DOHH2 (cell line): ENCODE measurements around the gene GJA5.
A peak's percentile ranks its signal among the peaks of the same experiment; 100 is the strongest.

ENCODE experiments used
- H3F3A ChIP-seq: fragments of 200-600 bp; sonication (generic), shearing (Covaris generic); 2 replicates; pipeline ENCODE4 v1.6.0; 2016; ENCODE audit warnings: antibody characterized with exemption, mild to moderate bottlenecking; ENCODE audit not compliant: control insufficient read depth, insufficient read depth
- H3K27ac ChIP-seq: fragments of 200-600 bp; sonication (generic); 2 replicates; pipeline ENCODE4 v1.5.1; 2014; ENCODE audit warnings: low read depth, mild to moderate bottlenecking, low read length, moderate library complexity
- H3K27me3 ChIP-seq: fragments of 200-600 bp; sonication (generic); 2 replicates; pipeline ENCODE4 v1.6.1; 2014; ENCODE audit warnings: mild to moderate bottlenecking, low read length, mixed read lengths; ENCODE audit not compliant: control insufficient read depth
- H3K36me3 ChIP-seq: fragments of 200-600 bp; sonication (generic); 2 replicates; pipeline ENCODE4 v1.6.1; 2014; ENCODE audit warnings: mild to moderate bottlenecking, low read length, moderate library complexity, mixed read lengths; ENCODE audit not compliant: control insufficient read depth
- H3K4me1 ChIP-seq: fragments of 200-600 bp; sonication (generic); 2 replicates; pipeline ENCODE4 v1.6.1; 2014; ENCODE audit warnings: mild to moderate bottlenecking, low read length, mixed read lengths; ENCODE audit not compliant: control insufficient read depth
- H3K4me2 ChIP-seq: fragments of 200-600 bp; sonication (generic); 2 replicates; pipeline ENCODE4 v1.6.0; 2014; ENCODE audit warnings: mild to moderate bottlenecking, low read length, moderate library complexity
- H3K4me3 ChIP-seq: fragments of 200-600 bp; sonication (generic); 2 replicates; pipeline ENCODE4 v1.5.1; 2014; ENCODE audit warnings: mild to moderate bottlenecking, low read length, mixed read lengths
- H3K79me2 ChIP-seq: fragments of 200-600 bp; sonication (generic); 2 replicates; pipeline ENCODE4 v1.6.1; 2014; ENCODE audit warnings: mild to moderate bottlenecking, low read length, mixed read lengths; ENCODE audit not compliant: control insufficient read depth
- H3K9me2 ChIP-seq: fragments of 200-600 bp; sonication (generic); replicated peaks from 2 replicates; pipeline ENCODE4 v1.6.1; 2014; ENCODE audit warnings: mild to moderate bottlenecking, low read length, mixed read lengths; ENCODE audit not compliant: control insufficient read depth
- H3K9me3 ChIP-seq: fragments of 200-600 bp; sonication (generic); 2 replicates; pipeline ENCODE4 v1.6.1; 2014; ENCODE audit warnings: antibody characterized with exemption, low read length, mixed read lengths; ENCODE audit not compliant: control insufficient read depth, insufficient read depth
- H4K20me1 ChIP-seq: fragments of 200-600 bp; sonication (generic); 2 replicates; pipeline ENCODE4 v1.6.0; 2014; ENCODE audit warnings: low read depth, mild to moderate bottlenecking, antibody characterized with exemption, low read length, moderate library complexity; ENCODE audit not compliant: control insufficient read depth, insufficient read depth
- EZH2phosphoT487 ChIP-seq: fragments of 200-600 bp; sonication (generic); IDR thresholded peaks from 2 replicates; pipeline ENCODE4 v1.6.1; 2017; ENCODE audit warnings: borderline replicate concordance, mild to moderate bottlenecking, antibody characterized with exemption, low read length, moderate library complexity, mixed read lengths
- TF ChIP-seq, protein P1 (sequence below): fragments of 200-600 bp; sonication (generic); IDR thresholded peaks from one replicate; pipeline ENCODE4 v1.5.1; 2014; ENCODE audit warnings: antibody characterized with exemption, mild to moderate bottlenecking, low read depth, low read length; ENCODE audit not compliant: poor library complexity, severe bottlenecking

Gene GJA5

GRCh38 chr1:147725685-147726084 is 34.7 kb downstream of the GJA5 start:
- Histone ChIP-seq H3K9me3 (no peaks in the 10 kb centered on the region), H3K27me3 (peaks cover 7% of the 10 kb centered on the region; the same call in 1 of the 2 replicates), H3K4me1 (no peaks in the 10 kb centered on the region), H3K79me2 (no peaks in the 10 kb centered on the region), H3K36me3 (no peaks in the 10 kb centered on the region), H3K4me3 (no peak overlapping the region), H3K9me2 (no peaks in the 10 kb centered on the region), H3K4me2 (no peak overlapping the region), H3F3A (no peaks in the 10 kb centered on the region), H3K27ac (no peak overlapping the region), H4K20me1 (no peaks in the 10 kb centered on the region)
- TF ChIP-seq EZH2phosphoT487, result no peak
- TF ChIP-seq, protein P1, sequence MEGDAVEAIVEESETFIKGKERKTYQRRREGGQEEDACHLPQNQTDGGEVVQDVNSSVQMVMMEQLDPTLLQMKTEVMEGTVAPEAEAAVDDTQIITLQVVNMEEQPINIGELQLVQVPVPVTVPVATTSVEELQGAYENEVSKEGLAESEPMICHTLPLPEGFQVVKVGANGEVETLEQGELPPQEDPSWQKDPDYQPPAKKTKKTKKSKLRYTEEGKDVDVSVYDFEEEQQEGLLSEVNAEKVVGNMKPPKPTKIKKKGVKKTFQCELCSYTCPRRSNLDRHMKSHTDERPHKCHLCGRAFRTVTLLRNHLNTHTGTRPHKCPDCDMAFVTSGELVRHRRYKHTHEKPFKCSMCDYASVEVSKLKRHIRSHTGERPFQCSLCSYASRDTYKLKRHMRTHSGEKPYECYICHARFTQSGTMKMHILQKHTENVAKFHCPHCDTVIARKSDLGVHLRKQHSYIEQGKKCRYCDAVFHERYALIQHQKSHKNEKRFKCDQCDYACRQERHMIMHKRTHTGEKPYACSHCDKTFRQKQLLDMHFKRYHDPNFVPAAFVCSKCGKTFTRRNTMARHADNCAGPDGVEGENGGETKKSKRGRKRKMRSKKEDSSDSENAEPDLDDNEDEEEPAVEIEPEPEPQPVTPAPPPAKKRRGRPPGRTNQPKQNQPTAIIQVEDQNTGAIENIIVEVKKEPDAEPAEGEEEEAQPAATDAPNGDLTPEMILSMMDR, result no peak

DNA sequence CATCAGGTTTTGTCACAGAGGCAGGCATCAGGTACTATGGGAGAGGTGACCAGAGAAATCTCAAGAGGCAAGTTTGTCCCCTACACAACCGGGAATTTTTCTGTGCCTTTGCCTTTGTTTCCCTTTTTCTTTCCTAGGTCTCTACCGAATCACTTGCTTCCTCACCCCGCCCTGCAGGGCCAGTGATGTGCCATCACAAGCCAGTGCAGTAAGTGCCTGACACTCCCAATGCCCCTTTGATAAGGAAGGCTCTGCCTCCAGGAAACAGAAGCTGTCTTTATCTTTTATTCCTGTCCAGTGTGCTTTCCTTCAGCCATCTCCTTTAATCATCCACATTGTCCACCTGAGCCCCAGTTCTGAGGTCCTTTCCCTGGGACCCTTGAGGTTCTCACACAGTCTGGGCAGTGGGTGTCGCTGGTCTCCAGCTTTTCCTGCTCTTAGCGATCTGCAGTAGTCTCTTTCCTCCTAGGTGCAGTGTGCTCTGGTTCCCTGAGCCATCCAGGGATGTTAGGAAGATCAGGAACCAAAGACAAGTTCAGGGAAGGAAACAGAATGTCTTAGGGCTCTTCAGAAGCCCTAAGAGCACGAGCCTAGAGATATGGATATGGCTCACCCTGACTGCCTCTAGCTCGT is 36.6 kb downstream of the GJA5 start:
- no peaks in the 10 kb centered on the region for H3K79me2 ChIP-seq

GRCh38 chr1:147722124-147722523 is 38.3 kb downstream of the GJA5 start:
- H3K4me3 ChIP-seq, result no peak overlapping the region
- H3K9me3 ChIP-seq, result peaks cover 11% of the 10 kb centered on the region; the same call in 1 of the 2 replicates
- H3K9me2 ChIP-seq, result no peaks in the 10 kb centered on the region
- TF ChIP-seq EZH2phosphoT487, result no peak
- TF ChIP-seq, protein P1, result no peak
- H4K20me1 ChIP-seq, result no peaks in the 10 kb centered on the region
- H3K4me2 ChIP-seq, result no peak overlapping the region
- H3K36me3 ChIP-seq, result no peaks in the 10 kb centered on the region
- no peaks in the 10 kb centered on the region for H3F3A ChIP-seq
- no peaks in the 10 kb centered on the region for H3K4me1 ChIP-seq
- no peaks in the 10 kb centered on the region for H3K79me2 ChIP-seq
- no peak overlapping the region for H3K27ac ChIP-seq
- H3K27me3 ChIP-seq, result no peaks in the 10 kb centered on the region

More for the DNA sequence above, 36.6 kb downstream of the GJA5 start:
- H3K27ac ChIP-seq, result no peak overlapping the region
- H3K9me3 ChIP-seq, result peaks cover 6% of the 10 kb centered on the region; the same call in 1 of the 2 replicates
- TF ChIP-seq, protein P1, result peak; percentile 24
- TF ChIP-seq EZH2phosphoT487, result no peak
- no peak overlapping the region for H3K4me3 ChIP-seq
- H3K4me2 ChIP-seq, result no peak overlapping the region
- no peaks in the 10 kb centered on the region for H3K4me1 ChIP-seq
- no peaks in the 10 kb centered on the region for H3F3A ChIP-seq
- no peaks in the 10 kb centered on the region for H3K9me2 ChIP-seq
- H4K20me1 ChIP-seq, result no peaks in the 10 kb centered on the region
- H3K27me3 ChIP-seq, result peaks cover 3% of the 10 kb centered on the region; the same call in 1 of the 2 replicates
- no peaks in the 10 kb centered on the region for H3K36me3 ChIP-seq
